GM23338 (cell line): ENCODE results near the gene SLC16A12.

Experiments used
- CREB1 ChIP-seq: fragments of 250-450 bp; sonication (Bioruptor Pico); IDR thresholded peaks from 2 replicates; pipeline ENCODE4 v1.5.0; 2020; ENCODE audit warnings: low read depth, mild to moderate bottlenecking, moderate library complexity
- EZH2 ChIP-seq: fragments of 200-600 bp; sonication (generic); IDR thresholded peaks from one replicate; pipeline ENCODE4 v1.8.0; 2017; ENCODE audit warnings: antibody characterized with exemption, mild to moderate bottlenecking, low read depth; ENCODE audit not compliant: unreplicated experiment
- EZH2phosphoT487 ChIP-seq: fragments of 200-600 bp; sonication (generic); IDR thresholded peaks from one replicate; pipeline ENCODE4 v1.8.1; 2018; ENCODE audit warnings: antibody characterized with exemption; ENCODE audit not compliant: unreplicated experiment
- JUNB ChIP-seq: IDR thresholded peaks from one replicate; pipeline ENCODE4 v1.6.1; 2016; ENCODE audit warnings: antibody characterized with exemption; ENCODE audit not compliant: unreplicated experiment
- NANOG ChIP-seq: IDR thresholded peaks from 2 replicates; pipeline ENCODE4 v1.6.1; 2016; ENCODE audit warnings: antibody characterized with exemption, borderline replicate concordance
- POLR2AphosphoS5 ChIP-seq: IDR thresholded peaks from 2 replicates; pipeline ENCODE4 v1.6.1; 2016; ENCODE audit warnings: antibody characterized with exemption, low read depth
- STAT1 ChIP-seq: IDR thresholded peaks from one replicate; pipeline ENCODE4 v1.6.1; 2016; ENCODE audit warnings: antibody characterized with exemption; ENCODE audit not compliant: unreplicated experiment
- ZNF114 ChIP-seq: fragments of 250-450 bp; sonication (Bioruptor Pico); IDR thresholded peaks from 2 replicates; pipeline ENCODE4 v1.5.0; 2020; ENCODE audit warnings: mild to moderate bottlenecking, moderate library complexity
- ZNF331 ChIP-seq: fragments of 250-450 bp; sonication (Bioruptor Pico); IDR thresholded peaks from 2 replicates; pipeline ENCODE4 v1.5.0; 2020; ENCODE audit warnings: low read depth, mild to moderate bottlenecking, moderate library complexity
- TF ChIP-seq, protein P1 (sequence below), 2 experiments: fragments of 200-600 bp in 1 of 2; sonication (generic) in 1 of 2; conservative IDR thresholded peaks; 2 replicates each; pipeline versions ENCODE4 v1.5.1 to v1.6.1; 2016 to 2017; ENCODE audit warnings: antibody characterized with exemption in 2 of 2, low read depth in 2 of 2, mild to moderate bottlenecking in 2 of 2, moderate library complexity in 1 of 2
- TF ChIP-seq, protein P2 (sequence below): IDR thresholded peaks from one replicate; pipeline ENCODE4 v1.6.1; 2018; ENCODE audit warnings: antibody characterized with exemption; ENCODE audit not compliant: unreplicated experiment
- TF ChIP-seq, protein P3 (sequence below): fragments of 250-450 bp; sonication (Bioruptor Pico); IDR thresholded peaks from 2 replicates; pipeline ENCODE4 v1.5.0; 2020; ENCODE audit warnings: mild to moderate bottlenecking, moderate library complexity
- TF ChIP-seq, protein P4 (sequence below): IDR thresholded peaks from 2 replicates; pipeline ENCODE4 v1.6.1; 2016; ENCODE audit warnings: antibody characterized with exemption

DNA sequence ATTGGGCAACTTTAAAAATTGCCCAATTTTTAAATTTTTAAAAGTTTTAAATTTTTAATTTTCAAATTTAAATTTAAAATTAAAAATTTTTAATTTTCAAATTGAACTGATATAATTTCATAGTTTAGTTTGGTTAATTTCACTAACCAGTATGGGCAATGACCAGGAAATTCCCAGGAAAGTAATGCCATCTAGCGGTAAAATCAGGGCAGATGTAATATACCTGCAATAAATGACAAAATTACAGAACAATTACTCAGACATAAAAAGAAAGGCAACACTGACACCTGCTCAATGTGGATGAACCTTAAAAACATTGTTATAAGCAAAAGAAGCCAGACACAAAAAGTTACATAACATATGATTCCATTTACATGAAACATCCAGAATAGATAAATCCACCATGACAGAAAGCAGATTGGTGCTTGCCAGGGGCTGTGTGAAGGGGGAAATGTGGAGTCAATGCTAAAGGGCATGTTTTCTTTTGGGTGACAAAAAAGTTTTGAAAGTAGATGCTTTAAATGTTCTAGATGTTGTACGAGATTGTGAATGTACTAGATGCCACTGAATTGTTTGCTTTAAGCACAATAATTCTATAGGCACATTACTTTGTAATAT lies 28.6 kb upstream of the SLC16A12 start:
- TF ChIP-seq, protein P1, sequence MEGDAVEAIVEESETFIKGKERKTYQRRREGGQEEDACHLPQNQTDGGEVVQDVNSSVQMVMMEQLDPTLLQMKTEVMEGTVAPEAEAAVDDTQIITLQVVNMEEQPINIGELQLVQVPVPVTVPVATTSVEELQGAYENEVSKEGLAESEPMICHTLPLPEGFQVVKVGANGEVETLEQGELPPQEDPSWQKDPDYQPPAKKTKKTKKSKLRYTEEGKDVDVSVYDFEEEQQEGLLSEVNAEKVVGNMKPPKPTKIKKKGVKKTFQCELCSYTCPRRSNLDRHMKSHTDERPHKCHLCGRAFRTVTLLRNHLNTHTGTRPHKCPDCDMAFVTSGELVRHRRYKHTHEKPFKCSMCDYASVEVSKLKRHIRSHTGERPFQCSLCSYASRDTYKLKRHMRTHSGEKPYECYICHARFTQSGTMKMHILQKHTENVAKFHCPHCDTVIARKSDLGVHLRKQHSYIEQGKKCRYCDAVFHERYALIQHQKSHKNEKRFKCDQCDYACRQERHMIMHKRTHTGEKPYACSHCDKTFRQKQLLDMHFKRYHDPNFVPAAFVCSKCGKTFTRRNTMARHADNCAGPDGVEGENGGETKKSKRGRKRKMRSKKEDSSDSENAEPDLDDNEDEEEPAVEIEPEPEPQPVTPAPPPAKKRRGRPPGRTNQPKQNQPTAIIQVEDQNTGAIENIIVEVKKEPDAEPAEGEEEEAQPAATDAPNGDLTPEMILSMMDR (conservative IDR thresholded peaks at IDR 0.05; ENCODE audit: low read depth in 2 of 2), result peak; percentile 72 to 77
- TF ChIP-seq EZH2, result no peak
- no peak for TF ChIP-seq CREB1 (CRISPR knock-in tag)
- TF ChIP-seq, protein P2, sequence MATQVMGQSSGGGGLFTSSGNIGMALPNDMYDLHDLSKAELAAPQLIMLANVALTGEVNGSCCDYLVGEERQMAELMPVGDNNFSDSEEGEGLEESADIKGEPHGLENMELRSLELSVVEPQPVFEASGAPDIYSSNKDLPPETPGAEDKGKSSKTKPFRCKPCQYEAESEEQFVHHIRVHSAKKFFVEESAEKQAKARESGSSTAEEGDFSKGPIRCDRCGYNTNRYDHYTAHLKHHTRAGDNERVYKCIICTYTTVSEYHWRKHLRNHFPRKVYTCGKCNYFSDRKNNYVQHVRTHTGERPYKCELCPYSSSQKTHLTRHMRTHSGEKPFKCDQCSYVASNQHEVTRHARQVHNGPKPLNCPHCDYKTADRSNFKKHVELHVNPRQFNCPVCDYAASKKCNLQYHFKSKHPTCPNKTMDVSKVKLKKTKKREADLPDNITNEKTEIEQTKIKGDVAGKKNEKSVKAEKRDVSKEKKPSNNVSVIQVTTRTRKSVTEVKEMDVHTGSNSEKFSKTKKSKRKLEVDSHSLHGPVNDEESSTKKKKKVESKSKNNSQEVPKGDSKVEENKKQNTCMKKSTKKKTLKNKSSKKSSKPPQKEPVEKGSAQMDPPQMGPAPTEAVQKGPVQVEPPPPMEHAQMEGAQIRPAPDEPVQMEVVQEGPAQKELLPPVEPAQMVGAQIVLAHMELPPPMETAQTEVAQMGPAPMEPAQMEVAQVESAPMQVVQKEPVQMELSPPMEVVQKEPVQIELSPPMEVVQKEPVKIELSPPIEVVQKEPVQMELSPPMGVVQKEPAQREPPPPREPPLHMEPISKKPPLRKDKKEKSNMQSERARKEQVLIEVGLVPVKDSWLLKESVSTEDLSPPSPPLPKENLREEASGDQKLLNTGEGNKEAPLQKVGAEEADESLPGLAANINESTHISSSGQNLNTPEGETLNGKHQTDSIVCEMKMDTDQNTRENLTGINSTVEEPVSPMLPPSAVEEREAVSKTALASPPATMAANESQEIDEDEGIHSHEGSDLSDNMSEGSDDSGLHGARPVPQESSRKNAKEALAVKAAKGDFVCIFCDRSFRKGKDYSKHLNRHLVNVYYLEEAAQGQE, result no peak
- TF ChIP-seq EZH2phosphoT487, result no peak
- TF ChIP-seq STAT1, result no peak
- TF ChIP-seq JUNB, result no peak
- TF ChIP-seq POLR2AphosphoS5, result no peak
- TF ChIP-seq, protein P3, sequence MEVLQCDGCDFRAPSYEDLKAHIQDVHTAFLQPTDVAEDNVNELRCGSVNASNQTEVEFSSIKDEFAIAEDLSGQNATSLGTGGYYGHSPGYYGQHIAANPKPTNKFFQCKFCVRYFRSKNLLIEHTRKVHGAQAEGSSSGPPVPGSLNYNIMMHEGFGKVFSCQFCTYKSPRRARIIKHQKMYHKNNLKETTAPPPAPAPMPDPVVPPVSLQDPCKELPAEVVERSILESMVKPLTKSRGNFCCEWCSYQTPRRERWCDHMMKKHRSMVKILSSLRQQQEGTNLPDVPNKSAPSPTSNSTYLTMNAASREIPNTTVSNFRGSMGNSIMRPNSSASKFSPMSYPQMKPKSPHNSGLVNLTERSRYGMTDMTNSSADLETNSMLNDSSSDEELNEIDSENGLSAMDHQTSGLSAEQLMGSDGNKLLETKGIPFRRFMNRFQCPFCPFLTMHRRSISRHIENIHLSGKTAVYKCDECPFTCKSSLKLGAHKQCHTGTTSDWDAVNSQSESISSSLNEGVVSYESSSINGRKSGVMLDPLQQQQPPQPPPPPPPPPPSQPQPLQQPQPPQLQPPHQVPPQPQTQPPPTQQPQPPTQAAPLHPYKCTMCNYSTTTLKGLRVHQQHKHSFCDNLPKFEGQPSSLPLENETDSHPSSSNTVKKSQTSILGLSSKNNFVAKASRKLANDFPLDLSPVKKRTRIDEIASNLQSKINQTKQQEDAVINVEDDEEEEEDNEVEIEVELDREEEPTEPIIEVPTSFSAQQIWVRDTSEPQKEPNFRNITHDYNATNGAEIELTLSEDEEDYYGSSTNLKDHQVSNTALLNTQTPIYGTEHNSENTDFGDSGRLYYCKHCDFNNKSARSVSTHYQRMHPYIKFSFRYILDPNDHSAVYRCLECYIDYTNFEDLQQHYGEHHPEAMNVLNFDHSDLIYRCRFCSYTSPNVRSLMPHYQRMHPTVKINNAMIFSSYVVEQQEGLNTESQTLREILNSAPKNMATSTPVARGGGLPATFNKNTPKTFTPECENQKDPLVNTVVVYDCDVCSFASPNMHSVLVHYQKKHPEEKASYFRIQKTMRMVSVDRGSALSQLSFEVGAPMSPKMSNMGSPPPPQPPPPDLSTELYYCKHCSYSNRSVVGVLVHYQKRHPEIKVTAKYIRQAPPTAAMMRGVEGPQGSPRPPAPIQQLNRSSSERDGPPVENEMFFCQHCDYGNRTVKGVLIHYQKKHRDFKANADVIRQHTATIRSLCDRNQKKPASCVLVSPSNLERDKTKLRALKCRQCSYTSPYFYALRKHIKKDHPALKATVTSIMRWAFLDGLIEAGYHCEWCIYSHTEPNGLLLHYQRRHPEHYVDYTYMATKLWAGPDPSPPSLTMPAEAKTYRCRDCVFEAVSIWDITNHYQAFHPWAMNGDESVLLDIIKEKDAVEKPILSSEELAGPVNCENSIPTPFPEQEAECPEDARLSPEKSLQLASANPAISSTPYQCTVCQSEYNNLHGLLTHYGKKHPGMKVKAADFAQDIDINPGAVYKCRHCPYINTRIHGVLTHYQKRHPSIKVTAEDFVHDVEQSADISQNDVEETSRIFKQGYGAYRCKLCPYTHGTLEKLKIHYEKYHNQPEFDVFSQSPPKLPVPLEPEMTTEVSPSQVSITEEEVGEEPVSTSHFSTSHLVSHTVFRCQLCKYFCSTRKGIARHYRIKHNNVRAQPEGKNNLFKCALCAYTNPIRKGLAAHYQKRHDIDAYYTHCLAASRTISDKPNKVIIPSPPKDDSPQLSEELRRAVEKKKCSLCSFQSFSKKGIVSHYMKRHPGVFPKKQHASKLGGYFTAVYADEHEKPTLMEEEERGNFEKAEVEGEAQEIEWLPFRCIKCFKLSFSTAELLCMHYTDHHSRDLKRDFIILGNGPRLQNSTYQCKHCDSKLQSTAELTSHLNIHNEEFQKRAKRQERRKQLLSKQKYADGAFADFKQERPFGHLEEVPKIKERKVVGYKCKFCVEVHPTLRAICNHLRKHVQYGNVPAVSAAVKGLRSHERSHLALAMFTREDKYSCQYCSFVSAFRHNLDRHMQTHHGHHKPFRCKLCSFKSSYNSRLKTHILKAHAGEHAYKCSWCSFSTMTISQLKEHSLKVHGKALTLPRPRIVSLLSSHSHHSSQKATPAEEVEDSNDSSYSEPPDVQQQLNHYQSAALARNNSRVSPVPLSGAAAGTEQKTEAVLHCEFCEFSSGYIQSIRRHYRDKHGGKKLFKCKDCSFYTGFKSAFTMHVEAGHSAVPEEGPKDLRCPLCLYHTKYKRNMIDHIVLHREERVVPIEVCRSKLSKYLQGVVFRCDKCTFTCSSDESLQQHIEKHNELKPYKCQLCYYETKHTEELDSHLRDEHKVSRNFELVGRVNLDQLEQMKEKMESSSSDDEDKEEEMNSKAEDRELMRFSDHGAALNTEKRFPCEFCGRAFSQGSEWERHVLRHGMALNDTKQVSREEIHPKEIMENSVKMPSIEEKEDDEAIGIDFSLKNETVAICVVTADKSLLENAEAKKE (CRISPR knock-in tag), result no peak
- TF ChIP-seq ZNF331, result no peak
- TF ChIP-seq, protein P4, sequence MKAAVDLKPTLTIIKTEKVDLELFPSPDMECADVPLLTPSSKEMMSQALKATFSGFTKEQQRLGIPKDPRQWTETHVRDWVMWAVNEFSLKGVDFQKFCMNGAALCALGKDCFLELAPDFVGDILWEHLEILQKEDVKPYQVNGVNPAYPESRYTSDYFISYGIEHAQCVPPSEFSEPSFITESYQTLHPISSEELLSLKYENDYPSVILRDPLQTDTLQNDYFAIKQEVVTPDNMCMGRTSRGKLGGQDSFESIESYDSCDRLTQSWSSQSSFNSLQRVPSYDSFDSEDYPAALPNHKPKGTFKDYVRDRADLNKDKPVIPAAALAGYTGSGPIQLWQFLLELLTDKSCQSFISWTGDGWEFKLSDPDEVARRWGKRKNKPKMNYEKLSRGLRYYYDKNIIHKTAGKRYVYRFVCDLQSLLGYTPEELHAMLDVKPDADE, result no peak
- TF ChIP-seq NANOG, result no peak
- no peak for TF ChIP-seq ZNF114
